Esophagus muscularis mucosa (tissue), 3 donors: ENCODE measurements around the gene SPAG16.

Experiments
- CTCF ChIP-seq, 3 experiments: fragments of 200-600 bp in 2 of 3; fragments of 450-650 bp in 1 of 3; sonication (generic) in 2 of 3; IDR thresholded peaks; one replicate each; pipeline ENCODE4 v1.5.1; 2017 to 2019; ENCODE audit warnings: antibody characterized with exemption in 3 of 3, mild to moderate bottlenecking in 2 of 3, moderate library complexity in 1 of 3
- POLR2A ChIP-seq: fragments of 450-650 bp; IDR thresholded peaks from one replicate; pipeline ENCODE4 v1.6.1; 2017; ENCODE audit warnings: antibody characterized with exemption, moderate library complexity, mild to moderate bottlenecking, low read depth

DNA sequence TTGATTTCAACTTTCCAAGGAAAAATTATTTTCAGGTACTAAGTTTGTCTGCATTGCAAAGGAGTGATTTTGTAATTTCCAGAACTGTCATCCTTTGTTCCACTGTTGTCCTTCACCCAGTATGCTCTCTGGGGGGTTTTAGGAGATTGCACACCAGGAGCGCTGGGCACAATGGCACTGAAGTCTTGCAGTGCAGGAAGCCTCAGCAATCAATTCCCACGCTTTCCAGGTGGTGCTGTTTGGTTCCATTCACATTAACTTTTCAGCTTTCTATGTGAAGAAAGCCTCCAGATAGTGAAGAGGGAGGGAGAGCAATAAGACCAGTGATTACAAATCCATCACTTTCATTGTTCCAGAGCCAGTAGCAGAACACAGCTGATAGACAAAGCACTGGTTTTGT, 782.6 kb downstream of the SPAG16 start:
- TF ChIP-seq POLR2A (no peak), CTCF (IDR thresholded peaks at IDR 0.05) (no peak)
